GM18519 (cell line): ENCODE measurements around the gene ATXN7.

Source experiments
- ATAC-seq: cut with Tn5 transposase; IDR thresholded peaks from one replicate; pipeline ENCODE4 v1.9.1; 2021; ENCODE audit warnings: mild to moderate bottlenecking, moderate library complexity; ENCODE audit not compliant: unreplicated experiment, low FRiP score

ATXN7 gene

GRCh38 chr3:63864008-63864964 lies 619 bp downstream of the ATXN7 start:
- peak; percentile 26 for ATAC-seq

GRCh38 chr3:63864965-63865327 lies 1.3 kb downstream of the ATXN7 start:
- ATAC-seq: no peak

GRCh38 chr3:63867225-63867624 lies 3.6 kb downstream of the ATXN7 start:
- ATAC-seq: no peak

GRCh38 chr3:63869940-63870614 lies 6.4 kb downstream of the ATXN7 start:
- ATAC-seq: no peak

GRCh38 chr3:63870615-63871005 lies 6.9 kb downstream of the ATXN7 start:
- ATAC-seq: no peak

GRCh38 chr3:63872135-63872924 lies 8.7 kb downstream of the ATXN7 start:
- no peak for ATAC-seq

- ATAC-seq: no peak
These were observed 11.1 kb downstream of the ATXN7 start for GRCh38 chr3:63874769-63875168.

GRCh38 chr3:63875510-63875909 lies 11.8 kb downstream of the ATXN7 start:
- no peak for ATAC-seq

GRCh38 chr3:63876260-63876659 lies 12.6 kb downstream of the ATXN7 start:
- ATAC-seq: no peak

- no peak for ATAC-seq
These were observed 14.2 kb downstream of the ATXN7 start for GRCh38 chr3:63877737-63878393.

- no peak for ATAC-seq
These were observed 14.9 kb downstream of the ATXN7 start for GRCh38 chr3:63878394-63879060.

GRCh38 chr3:63880653-63881052 lies 17.0 kb downstream of the ATXN7 start:
- ATAC-seq: no peak

GRCh38 chr3:63886858-63887257 lies 23.2 kb downstream of the ATXN7 start:
- ATAC-seq: no peak

GRCh38 chr3:63891518-63891917 lies 27.9 kb downstream of the ATXN7 start:
- no peak for ATAC-seq

- no peak for ATAC-seq
These were observed 29.2 kb downstream of the ATXN7 start for GRCh38 chr3:63892773-63893352.

GRCh38 chr3:63895422-63896189 lies 31.9 kb downstream of the ATXN7 start:
- no peak for ATAC-seq

GRCh38 chr3:63896332-63897030 lies 32.8 kb downstream of the ATXN7 start:
- peak; percentile 74 for ATAC-seq

- no peak for ATAC-seq
These were observed 36.3 kb downstream of the ATXN7 start for GRCh38 chr3:63900010-63900409.
